Spleen (tissue), 11 donors: Measurements from ENCODE around the gene COA1. TPM values are rescaled to one million over a fixed set of nuclear protein-coding genes. Genes with fewer than 3 reads are reported as not detected.
A peak's percentile ranks its signal among the peaks of the same experiment; 100 is the strongest.
"Not testable (repeated sequence)": the region's sequence is repeated elsewhere in the genome, so short reads cannot be mapped to it uniquely, and the experiment has no call there.

Source experiments
- DNase-seq: peaks from one replicate; pipeline ENCODE4 v3.0.0-alpha.2; 2020
- H3K27ac ChIP-seq, 8 donors: fragments of 200-600 bp; sonication (generic) in 7 of 8; 1 replicate in 4 of 8; 2 replicates in 4 of 8; pipeline versions ENCODE4 v1.5.0 to v1.8.0; 2016 to 2021; ENCODE audit warnings: inconsistent platforms in 4 of 8, mild to moderate bottlenecking in 4 of 8, moderate library complexity in 1 of 8
- H3K27me3 ChIP-seq, 7 donors: fragments of 200-600 bp; sonication (generic) in 6 of 7; replicated peaks in 1 of 7; 1 replicate in 4 of 7; 2 replicates in 3 of 7; pipeline versions ENCODE4 v1.5.0 to v1.8.0; 2016 to 2021; ENCODE audit warnings: inconsistent platforms in 3 of 7, mild to moderate bottlenecking in 1 of 7
- H3K36me3 ChIP-seq, 6 donors: fragments of 200-600 bp; sonication (generic) in 5 of 6; 1 replicate in 4 of 6; 2 replicates in 2 of 6; pipeline versions ENCODE4 v1.5.0 to v1.8.0; 2016 to 2021; ENCODE audit warnings: inconsistent platforms in 2 of 6
- H3K4me1 ChIP-seq, 6 donors: fragments of 200-600 bp; sonication (generic) in 5 of 6; 1 replicate in 3 of 6; 2 replicates in 3 of 6; pipeline versions ENCODE4 v1.5.0 to v1.8.0; 2016 to 2021; ENCODE audit warnings: inconsistent platforms in 3 of 6
- H3K4me3 ChIP-seq, 8 donors: fragments of 200-600 bp; sonication (generic) in 7 of 8; 1 replicate in 4 of 8; 2 replicates in 4 of 8; pipeline versions ENCODE4 v1.5.0 to v1.8.0; 2016 to 2021; ENCODE audit warnings: inconsistent platforms in 4 of 8, mild to moderate bottlenecking in 4 of 8, moderate library complexity in 2 of 8
- H3K9me3 ChIP-seq, 8 donors: fragments of 200-600 bp; sonication (generic) in 7 of 8; 1 replicate in 4 of 8; 2 replicates in 4 of 8; pipeline versions ENCODE4 v1.5.0 to v1.8.0; 2016 to 2021; ENCODE audit warnings: inconsistent platforms in 4 of 8
- CTCF ChIP-seq, 11 experiments: fragments of 200-600 bp in 7 of 11; fragments of 450-650 bp in 4 of 11; sonication (generic) in 4 of 11; IDR thresholded peaks in 8 of 11; conservative IDR thresholded peaks in 3 of 11; 1 replicate in 7 of 11; 2 replicates in 4 of 11; pipeline versions ENCODE4 v1.4.0 to v1.8.0; 2016 to 2021; ENCODE audit warnings: antibody characterized with exemption in 11 of 11, inconsistent platforms in 4 of 11, mild to moderate bottlenecking in 1 of 11
- POLR2A ChIP-seq, 3 donors: fragments of 450-650 bp; IDR thresholded peaks; one replicate each; pipeline ENCODE4 v1.5.1; 2017; ENCODE audit warnings: antibody characterized with exemption in 3 of 3, mild to moderate bottlenecking in 1 of 3
- POLR2AphosphoS5 ChIP-seq, 3 donors: sonication (generic); formaldehyde crosslinking; IDR thresholded peaks; one replicate each; pipeline ENCODE4 v1.5.1; 2017; ENCODE audit warnings: antibody characterized with exemption in 3 of 3
- WGBS, 5 donors: extraction: QIAGEN DNeasy Blood & Tissue Kit in 3 of 5; methylation state at CpG; one replicate each; pipeline versions ENCODE4 v1.1.5 to v1.1.7; 2013 to 2018; 5-methylcytosine and 5-hydroxymethylcytosine counted together
- intact Hi-C: fragments of 100-400 bp; cut with DNase I; formaldehyde crosslinking; loops from one replicate; pipeline ENCODE4 v1.15.0; 2023; ENCODE audit warnings: low total_unique reads
- polyA plus RNA-seq, 3 donors: library from polyadenylated mRNA; stranded (reverse); fragments of 200-250 nt; gene quantifications; one replicate each; pipeline ENCODE4 v1.2.1, GENCODE V29; 2013
- total RNA-seq, 7 donors: library from RNA; depleted of rRNA in 3 of 7; stranded (reverse); fragments of >200 nt in 3 of 7; fragmentation: NEBNext Ultra II Directional in 4 of 7; extraction: Animal tissue kit (Norgen Biotek cat#: 25700) in 4 of 7; gene quantifications; one replicate each; pipeline versions ENCODE4 v1.1.0 to v1.2.1, GENCODE V29; 2016 to 2021
- donor health status: healthy with polysubstance abuse.
- donor health status: DM: no; HTN: no; CAD: no; lungs with moderate emphysema.
- donor health status: DM: no; HTN: no; CAD: no.
- donor health status: Bipolar disorder and iron deficiency.
- donor health status: healthy.
- donor health status: DM: no; HTN: no; CAD: no.
- donor health status: DM: yes; HTN: yes; CAD: no.

COA1 gene
- total and polyA plus RNA-seq, 10 donors, result 48.3 to 102 (median 67.2) TPM

GRCh38 chr7:43723007-43723341 lies 6.3 kb downstream of the COA1 start:
- TF ChIP-seq POLR2AphosphoS5 (IDR thresholded peaks at IDR 0.05), result no peak
- no peak for TF ChIP-seq CTCF (IDR thresholded peaks at IDR 0.05 in 8 of 11, conservative IDR thresholded peaks at IDR 0.05 in 3 of 11)
- TF ChIP-seq POLR2A (IDR thresholded peaks at IDR 0.05), result no peak
- Histone ChIP-seq H3K4me1 (peaks cover 7 to 70% (median 26%) of the 10 kb centered on the region in 6 donors), H3K27me3 (no peaks in the 10 kb centered on the region), H3K27ac (no peak overlapping the region), H3K36me3 (peaks cover 0 to 3% (median 0%) of the 10 kb centered on the region in 6 donors), H3K4me3 (no peak overlapping the region), H3K9me3 (no peaks in the 10 kb centered on the region)
- intact Hi-C loops, result loop anchor here (5.0 kb wide), 1 partner anchor 119 kb away; no protein-coding TSS in a partner anchor
- DNase-seq, result no peak

- no peak for DNase-seq
- Histone ChIP-seq H3K27ac (no peak overlapping the region), H3K27me3 (no peaks in the 10 kb centered on the region), H3K4me1 (peaks cover 0 to 64% (median 15%) of the 10 kb centered on the region in 6 donors), H3K36me3 (peaks cover 0 to 3% (median 0%) of the 10 kb centered on the region in 6 donors), H3K4me3 (no peak overlapping the region), H3K9me3 (no peaks in the 10 kb centered on the region)
- intact Hi-C loops, result loop anchor here (5.0 kb wide), 1 partner anchor 121 kb away; no protein-coding TSS in a partner anchor
- WGBS, 5 donors, result 42 to 51% (median 45%) methylated on average over 2 of the region's 2 CpGs
- TF ChIP-seq CTCF (IDR thresholded peaks at IDR 0.05 in 8 of 11, conservative IDR thresholded peaks at IDR 0.05 in 3 of 11) (peak; percentile 40 to 77 (median 69)), POLR2AphosphoS5 (IDR thresholded peaks at IDR 0.05) (no peak)
These were observed 8.0 kb downstream of the COA1 start for GRCh38 chr7:43721193-43721806.

- Histone ChIP-seq H3K9me3 (no peaks in the 10 kb centered on the region), H3K36me3 (peaks cover 0 to 10% (median 2%) of the 10 kb centered on the region in 6 donors), H3K4me1 (peaks cover 0 to 28% (median 5%) of the 10 kb centered on the region in 6 donors), H3K27me3 (no peaks in the 10 kb centered on the region), H3K27ac (no peak overlapping the region), H3K4me3 (no peak overlapping the region)
- intact Hi-C loops, result no loop called here
- WGBS, 5 donors, result 45 to 79% (median 65%) methylated on average over 2 of the region's 2 CpGs
- DNase-seq, result no peak
- TF ChIP-seq POLR2AphosphoS5 (IDR thresholded peaks at IDR 0.05), result no peak
- TF ChIP-seq CTCF (IDR thresholded peaks at IDR 0.05 in 8 of 11, conservative IDR thresholded peaks at IDR 0.05 in 3 of 11), result no peak
- no peak for TF ChIP-seq POLR2A (IDR thresholded peaks at IDR 0.05)
These were observed 12.7 kb downstream of the COA1 start for GRCh38 chr7:43716598-43716997.

GRCh38 chr7:43715966-43716365 lies 13.4 kb downstream of the COA1 start:
- H3K27me3 ChIP-seq, H3K4me3 ChIP-seq, H3K9me3 ChIP-seq, DNase-seq, intact Hi-C loops, H3K27ac ChIP-seq: not testable (repeated sequence)
- 93 to 100% (median 96%) methylated on average over 2 of the region's 2 CpGs for WGBS, 5 donors
- H3K36me3 ChIP-seq, result peaks cover 0 to 10% (median 2%) of the 10 kb centered on the region in 6 donors
- peaks cover 0 to 21% (median 1%) of the 10 kb centered on the region in 6 donors for H3K4me1 ChIP-seq
